Lower leg skin (tissue), 3 donors: ENCODE data around the gene TPRG1L.

Source experiments
- POLR2A ChIP-seq, 2 donors: fragments of 450-650 bp; IDR thresholded peaks; one replicate each; pipeline ENCODE4 v1.6.1; 2016 to 2017; ENCODE audit warnings: antibody characterized with exemption in 2 of 2, mild to moderate bottlenecking in 1 of 2, moderate library complexity in 1 of 2
- TF ChIP-seq, protein P1 (sequence below), 3 donors: fragments of 450-650 bp; IDR thresholded peaks; one replicate each; pipeline ENCODE4 v1.5.1; 2016; ENCODE audit warnings: antibody characterized with exemption in 3 of 3, mild to moderate bottlenecking in 3 of 3, moderate library complexity in 2 of 3

DNA sequence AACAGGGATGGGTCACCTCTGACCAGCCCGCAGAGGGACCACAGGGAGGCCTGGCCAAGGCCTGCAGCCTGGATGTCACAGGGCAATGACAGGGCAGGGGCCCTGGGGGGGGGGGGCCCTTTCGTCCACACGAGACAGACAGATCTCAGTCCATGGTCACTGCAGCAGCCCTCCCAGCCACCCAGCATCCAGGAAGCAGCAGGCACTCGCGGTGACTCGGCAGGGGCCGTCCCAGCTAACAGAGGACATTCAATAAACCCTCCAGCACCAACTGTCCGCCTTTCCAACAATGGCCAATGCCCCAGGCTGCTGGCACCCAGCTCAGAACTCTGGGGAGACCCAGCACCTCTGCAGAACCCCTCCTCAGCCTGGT, 46.4 kb upstream of the TPRG1L start:
- TF ChIP-seq POLR2A (IDR thresholded peaks at IDR 0.05), result no peak
- TF ChIP-seq, protein P1, sequence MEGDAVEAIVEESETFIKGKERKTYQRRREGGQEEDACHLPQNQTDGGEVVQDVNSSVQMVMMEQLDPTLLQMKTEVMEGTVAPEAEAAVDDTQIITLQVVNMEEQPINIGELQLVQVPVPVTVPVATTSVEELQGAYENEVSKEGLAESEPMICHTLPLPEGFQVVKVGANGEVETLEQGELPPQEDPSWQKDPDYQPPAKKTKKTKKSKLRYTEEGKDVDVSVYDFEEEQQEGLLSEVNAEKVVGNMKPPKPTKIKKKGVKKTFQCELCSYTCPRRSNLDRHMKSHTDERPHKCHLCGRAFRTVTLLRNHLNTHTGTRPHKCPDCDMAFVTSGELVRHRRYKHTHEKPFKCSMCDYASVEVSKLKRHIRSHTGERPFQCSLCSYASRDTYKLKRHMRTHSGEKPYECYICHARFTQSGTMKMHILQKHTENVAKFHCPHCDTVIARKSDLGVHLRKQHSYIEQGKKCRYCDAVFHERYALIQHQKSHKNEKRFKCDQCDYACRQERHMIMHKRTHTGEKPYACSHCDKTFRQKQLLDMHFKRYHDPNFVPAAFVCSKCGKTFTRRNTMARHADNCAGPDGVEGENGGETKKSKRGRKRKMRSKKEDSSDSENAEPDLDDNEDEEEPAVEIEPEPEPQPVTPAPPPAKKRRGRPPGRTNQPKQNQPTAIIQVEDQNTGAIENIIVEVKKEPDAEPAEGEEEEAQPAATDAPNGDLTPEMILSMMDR (IDR thresholded peaks at IDR 0.05), result no peak
